IMR-90 (cell line): ENCODE data around the gene OR6J1. TPM values are rescaled to one million over a fixed set of nuclear protein-coding genes. Genes with fewer than 3 reads are reported as not detected.

ENCODE experiments used
- ATAC-seq: fragments of 200-7000 bp; cut with Tn5 transposase; 2 replicates; pipeline ENCODE4 v1.9.1; 2020; ENCODE audit warnings: low read depth, mild to moderate bottlenecking, moderate library complexity
- BruUV-seq: library from RNA; stranded (reverse); fragments of 400-500 nt; replicated peaks from 2 replicates; lab custom pipeline; 2021; lab: Mats Ljungman, UMichigan
- CTCF ChIA-PET: fragments of 300-600 bp; formaldehyde crosslinking; extraction: SDS; loops from one replicate; lab custom pipeline; 2021; ENCODE audit warnings: antibody characterized with exemption; lab: Yijun Ruan, JAX
- POLR2A ChIA-PET: fragments of 300-600 bp; sonication (Branson Sonifier 250); formaldehyde crosslinking; loops from one replicate; lab custom pipeline; 2022; ENCODE audit warnings: antibody characterized with exemption; ENCODE audit not compliant: unreplicated experiment; lab: Charles Lee
- DNase-seq: peaks from one replicate; pipeline ENCODE4 v3.0.0; 2013
- H2AFZ ChIP-seq: replicated peaks from 2 replicates; pipeline ENCODE3; 2013; ENCODE audit warnings: low read length, mild to moderate bottlenecking; ENCODE audit not compliant: poor library complexity
- H2AK5ac ChIP-seq: 2 replicates; pipeline ENCODE4 v1.6.1; 2013; ENCODE audit warnings: low read depth, low read length, inconsistent platforms
- H2AK9ac ChIP-seq: replicated peaks from 2 replicates; pipeline ENCODE3; 2013; ENCODE audit warnings: mild to moderate bottlenecking, low read depth, low read length, moderate library complexity; ENCODE audit not compliant: poor library complexity
- H2BK120ac ChIP-seq: 2 replicates; pipeline ENCODE4 v1.6.1; 2013; ENCODE audit warnings: low read depth, low read length, inconsistent platforms
- H2BK15ac ChIP-seq: 3 replicates; pipeline ENCODE4 v1.6.1; 2013; ENCODE audit warnings: low read depth, low read length, inconsistent platforms
- H2BK20ac ChIP-seq: 2 replicates; pipeline ENCODE4 v1.6.1; 2013; ENCODE audit warnings: low read depth, mild to moderate bottlenecking, inconsistent platforms, low read length, moderate library complexity
- H2BK5ac ChIP-seq: 2 replicates; pipeline ENCODE4 v1.6.1; 2013; ENCODE audit warnings: mild to moderate bottlenecking, low read depth, low read length, inconsistent platforms; ENCODE audit not compliant: poor library complexity, severe bottlenecking
- H3K14ac ChIP-seq: replicated peaks from 2 replicates; pipeline ENCODE4 v1.6.1; 2013; ENCODE audit warnings: low read depth, low read length, inconsistent platforms
- H3K18ac ChIP-seq: 2 replicates; pipeline ENCODE4 v1.6.1; 2013; ENCODE audit warnings: low read depth, low read length, control low read depth
- H3K23ac ChIP-seq: 2 replicates; pipeline ENCODE4 v1.6.1; 2013; ENCODE audit warnings: low read depth, low read length, inconsistent platforms
- H3K27ac ChIP-seq: 2 replicates; pipeline ENCODE4 v1.5.1; 2013; ENCODE audit warnings: mild to moderate bottlenecking, control low read depth, low read length; ENCODE audit not compliant: insufficient read depth
- H3K27me3 ChIP-seq: 2 replicates; pipeline ENCODE4 v1.6.1; 2013; ENCODE audit warnings: low read length; ENCODE audit not compliant: control insufficient read depth, insufficient read depth
- H3K36me3 ChIP-seq: 2 replicates; pipeline ENCODE4 v1.6.1; 2013; ENCODE audit warnings: low read length, mixed read lengths; ENCODE audit not compliant: control insufficient read depth, insufficient read depth
- H3K4ac ChIP-seq: 2 replicates; pipeline ENCODE4 v1.6.1; 2013; ENCODE audit warnings: low read depth, low read length, inconsistent platforms
- H3K4me1 ChIP-seq: 2 replicates; pipeline ENCODE4 v1.6.1; 2013; ENCODE audit warnings: low read length, mixed read lengths; ENCODE audit not compliant: control insufficient read depth, insufficient read depth
- H3K4me2 ChIP-seq: 2 replicates; pipeline ENCODE4 v1.6.1; 2013; ENCODE audit warnings: low read depth, mild to moderate bottlenecking, control low read depth, low read length, moderate library complexity
- H3K4me3 ChIP-seq: 2 replicates; pipeline ENCODE4 v1.5.1; 2013; ENCODE audit warnings: low read depth, mild to moderate bottlenecking, control low read depth, low read length, moderate library complexity; ENCODE audit not compliant: insufficient read depth
- H3K56ac ChIP-seq: 2 replicates; pipeline ENCODE4 v1.6.1; 2013; ENCODE audit warnings: low read length, inconsistent platforms; ENCODE audit not compliant: insufficient read depth; ENCODE audit errors: extremely low read depth
- H3K79me1 ChIP-seq, 2 experiments: 2 replicates each; pipeline ENCODE4 v1.6.1; 2013; ENCODE audit warnings: low read length in 2 of 2, inconsistent platforms in 1 of 2, low read depth in 1 of 2
- H3K9ac ChIP-seq: 2 replicates; pipeline ENCODE4 v1.6.1; 2013; ENCODE audit warnings: low read depth, low read length, control low read depth
- H3K9me1 ChIP-seq: 2 replicates; pipeline ENCODE4 v1.6.1; 2013; ENCODE audit warnings: low read length, inconsistent platforms; ENCODE audit not compliant: insufficient read depth
- H3K9me3 ChIP-seq: 2 replicates; pipeline ENCODE4 v1.6.1; 2013; ENCODE audit warnings: low read length; ENCODE audit not compliant: control insufficient read depth, insufficient read depth
- H4K20me1 ChIP-seq: 2 replicates; pipeline ENCODE4 v1.6.1; 2013; ENCODE audit warnings: low read length, inconsistent platforms; ENCODE audit not compliant: insufficient read depth
- H4K5ac ChIP-seq: 2 replicates; pipeline ENCODE4 v1.6.1; 2013; ENCODE audit warnings: mild to moderate bottlenecking, low read depth, low read length, control low read depth
- H4K8ac ChIP-seq, 2 experiments: 2 replicates each; pipeline ENCODE4 v1.6.1; 2013; ENCODE audit warnings: low read depth in 2 of 2, low read length in 2 of 2, control low read depth in 1 of 2, inconsistent platforms in 1 of 2
- H4K91ac ChIP-seq: 2 replicates; pipeline ENCODE4 v1.6.1; 2013; ENCODE audit warnings: low read depth, low read length, inconsistent platforms; ENCODE audit not compliant: insufficient read depth
- BHLHE40 ChIP-seq: fragments of 150-350 bp; IDR thresholded peaks from 2 replicates; pipeline ENCODE4 v1.6.1; 2016; ENCODE audit warnings: mild to moderate bottlenecking, low read depth, low read length
- CEBPB ChIP-seq: IDR thresholded peaks from 2 replicates; pipeline ENCODE4 v1.6.1; 2012; ENCODE audit warnings: low read depth, low read length, improper control_type of control experiment
- CHD1 ChIP-seq: IDR thresholded peaks from 2 replicates; pipeline ENCODE4 v1.6.1; 2012; ENCODE audit warnings: low read depth, low read length, improper control_type of control experiment
- FOS ChIP-seq: fragments of 150-350 bp; IDR thresholded peaks from 2 replicates; pipeline ENCODE4 v1.6.1; 2016; ENCODE audit warnings: low read depth, low read length
- MAFK ChIP-seq: IDR thresholded peaks from 2 replicates; pipeline ENCODE4 v1.6.1; 2012; ENCODE audit warnings: low read depth, low read length, improper control_type of control experiment
- MAZ ChIP-seq: IDR thresholded peaks from 2 replicates; pipeline ENCODE4 v1.6.1; 2012; ENCODE audit warnings: low read depth, mild to moderate bottlenecking, low read length, improper control_type of control experiment, moderate library complexity, borderline replicate concordance
- MXI1 ChIP-seq: IDR thresholded peaks from 2 replicates; pipeline ENCODE4 v1.6.1; 2012; ENCODE audit warnings: low read depth, mild to moderate bottlenecking, low read length, moderate library complexity, borderline replicate concordance
- POLR2A ChIP-seq: IDR thresholded peaks from 2 replicates; pipeline ENCODE4 v1.6.1; 2012; ENCODE audit warnings: mild to moderate bottlenecking, low read depth, low read length
- RCOR1 ChIP-seq: IDR thresholded peaks from 2 replicates; pipeline ENCODE4 v1.6.1; 2012; ENCODE audit warnings: mild to moderate bottlenecking, low read length, improper control_type of control experiment; ENCODE audit not compliant: insufficient replicate concordance
- RFX5 ChIP-seq: IDR thresholded peaks from 2 replicates; pipeline ENCODE4 v1.8.0; 2012; ENCODE audit warnings: low read depth, mild to moderate bottlenecking, low read length, moderate library complexity
- WGBS, 2 experiments: methylation state at CpG; one replicate each; pipeline versions ENCODE4 v1.1.5 to v1.1.7; 2013; ENCODE audit warnings: missing lambda C conversion rate in 2 of 2; ENCODE audit not compliant: insufficient read length in 1 of 2; ENCODE audit errors: extremely low coverage in 2 of 2; 5-methylcytosine and 5-hydroxymethylcytosine counted together
- dilution Hi-C: fragments of 300-500 bp; cut with HindIII; formaldehyde crosslinking; loops from one replicate; pipeline ENCODE4 v1.14.3; 2018; ENCODE audit warnings: low sequenced_read_pairs; ENCODE audit not compliant: unreplicated experiment
- in situ Hi-C: fragments of 300-500 bp; cut with MboI; formaldehyde crosslinking; loops from 3 replicates; pipeline ENCODE4 v1.14.3; 2019; ENCODE audit warnings: low sequenced_read_pairs, inconsistent platforms, mixed read lengths
- intact Hi-C: fragments of 100-400 bp; cut with micrococcal nuclease; formaldehyde crosslinking; loops from 2 replicates; pipeline ENCODE4 v1.10.0; 2022
- polyA plus RNA-seq, 3 experiments: library from polyadenylated mRNA; depleted of rRNA; stranded (reverse); fragments of >200 nt; gene quantifications; 2 replicates each; pipeline ENCODE4 v1.2.3, GENCODE V29; 2012; ENCODE audit warnings: low replicate concordance in 1 of 3
- total RNA-seq: library from RNA; depleted of rRNA; stranded (reverse); fragments of >200 nt; gene quantifications from 2 replicates; pipeline ENCODE4 v1.2.3, GENCODE V29; 2012
- TF ChIP-seq, protein P1 (sequence below): fragments of 150-350 bp; IDR thresholded peaks from 2 replicates; pipeline ENCODE4 v1.6.1; 2017; ENCODE audit warnings: mild to moderate bottlenecking, antibody characterized with exemption, low read length, low read depth
- TF ChIP-seq, protein P2 (sequence below): conservative IDR thresholded peaks from 2 replicates; pipeline ENCODE4 v1.5.1; 2012; ENCODE audit warnings: mild to moderate bottlenecking, low read depth, low read length, improper control_type of control experiment
- TF ChIP-seq, protein P3 (sequence below): fragments of 150-350 bp; IDR thresholded peaks from 2 replicates; pipeline ENCODE4 v1.6.1; 2016; ENCODE audit warnings: low read depth, mild to moderate bottlenecking, low read length, moderate library complexity, borderline replicate concordance

OR6J1 gene
- total and polyA plus RNA-seq, 2 of the 4 experiments (the other 2 are of a cell fraction): not detected

DNA sequence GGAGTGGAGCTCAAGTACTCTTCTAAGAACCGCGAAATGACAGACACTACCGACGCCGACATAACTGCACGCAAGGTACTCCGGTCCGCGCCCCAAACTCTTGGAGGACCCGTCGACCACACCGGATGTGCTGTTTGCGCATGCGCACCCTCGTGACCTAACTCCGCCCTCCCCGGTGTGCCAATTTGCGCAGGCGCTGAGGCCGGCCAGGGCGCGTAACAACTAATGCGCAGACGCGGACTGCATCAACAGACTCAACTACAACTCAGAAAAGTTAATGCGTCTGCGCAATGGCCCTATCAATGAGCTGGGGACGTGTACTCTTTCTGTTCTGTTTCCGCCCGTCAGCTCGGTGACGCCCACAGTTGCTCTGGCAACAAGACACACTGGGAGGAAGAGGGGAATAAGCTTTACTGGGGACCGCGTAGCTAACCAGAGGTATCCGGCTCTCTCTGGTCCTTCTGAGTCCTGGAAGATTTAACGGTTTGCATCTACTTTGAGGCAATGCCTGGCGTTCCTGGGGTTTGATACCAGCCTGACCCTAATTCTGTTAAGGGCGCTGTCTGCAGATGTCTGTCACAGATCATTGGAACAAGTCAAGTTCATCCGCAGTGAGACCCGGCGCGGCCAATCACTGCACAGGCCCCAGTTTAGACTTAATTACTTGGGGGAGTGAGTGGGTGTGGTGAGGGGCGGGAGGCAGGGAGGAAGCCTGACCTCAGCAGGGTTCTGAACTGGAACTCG is 54.9 kb downstream of the OR6J1 start, which contains the start of gene DAD1:
TSS of gene DAD1 (minus strand) at position 129 of the 744 bp plus-strand sequence. CDS start at position 62, 67 bp downstream.
- dilution Hi-C loops: no loop called here
- TF ChIP-seq MAZ (peak; percentile 10; the same call in 1 of the 2 replicates), POLR2A (peak; percentile 97), MXI1 (peak; percentile 24), RFX5 (no peak), RCOR1 (no peak), CHD1 (no peak), FOS (no peak), MAFK (no peak; the same call in 1 of the 2 replicates), CEBPB (no peak), BHLHE40 (no peak)
- TF ChIP-seq, protein P1, sequence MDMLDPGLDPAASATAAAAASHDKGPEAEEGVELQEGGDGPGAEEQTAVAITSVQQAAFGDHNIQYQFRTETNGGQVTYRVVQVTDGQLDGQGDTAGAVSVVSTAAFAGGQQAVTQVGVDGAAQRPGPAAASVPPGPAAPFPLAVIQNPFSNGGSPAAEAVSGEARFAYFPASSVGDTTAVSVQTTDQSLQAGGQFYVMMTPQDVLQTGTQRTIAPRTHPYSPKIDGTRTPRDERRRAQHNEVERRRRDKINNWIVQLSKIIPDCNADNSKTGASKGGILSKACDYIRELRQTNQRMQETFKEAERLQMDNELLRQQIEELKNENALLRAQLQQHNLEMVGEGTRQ: peak; percentile 84
- TF ChIP-seq, protein P2, sequence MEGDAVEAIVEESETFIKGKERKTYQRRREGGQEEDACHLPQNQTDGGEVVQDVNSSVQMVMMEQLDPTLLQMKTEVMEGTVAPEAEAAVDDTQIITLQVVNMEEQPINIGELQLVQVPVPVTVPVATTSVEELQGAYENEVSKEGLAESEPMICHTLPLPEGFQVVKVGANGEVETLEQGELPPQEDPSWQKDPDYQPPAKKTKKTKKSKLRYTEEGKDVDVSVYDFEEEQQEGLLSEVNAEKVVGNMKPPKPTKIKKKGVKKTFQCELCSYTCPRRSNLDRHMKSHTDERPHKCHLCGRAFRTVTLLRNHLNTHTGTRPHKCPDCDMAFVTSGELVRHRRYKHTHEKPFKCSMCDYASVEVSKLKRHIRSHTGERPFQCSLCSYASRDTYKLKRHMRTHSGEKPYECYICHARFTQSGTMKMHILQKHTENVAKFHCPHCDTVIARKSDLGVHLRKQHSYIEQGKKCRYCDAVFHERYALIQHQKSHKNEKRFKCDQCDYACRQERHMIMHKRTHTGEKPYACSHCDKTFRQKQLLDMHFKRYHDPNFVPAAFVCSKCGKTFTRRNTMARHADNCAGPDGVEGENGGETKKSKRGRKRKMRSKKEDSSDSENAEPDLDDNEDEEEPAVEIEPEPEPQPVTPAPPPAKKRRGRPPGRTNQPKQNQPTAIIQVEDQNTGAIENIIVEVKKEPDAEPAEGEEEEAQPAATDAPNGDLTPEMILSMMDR: no peak
- TF ChIP-seq, protein P3, sequence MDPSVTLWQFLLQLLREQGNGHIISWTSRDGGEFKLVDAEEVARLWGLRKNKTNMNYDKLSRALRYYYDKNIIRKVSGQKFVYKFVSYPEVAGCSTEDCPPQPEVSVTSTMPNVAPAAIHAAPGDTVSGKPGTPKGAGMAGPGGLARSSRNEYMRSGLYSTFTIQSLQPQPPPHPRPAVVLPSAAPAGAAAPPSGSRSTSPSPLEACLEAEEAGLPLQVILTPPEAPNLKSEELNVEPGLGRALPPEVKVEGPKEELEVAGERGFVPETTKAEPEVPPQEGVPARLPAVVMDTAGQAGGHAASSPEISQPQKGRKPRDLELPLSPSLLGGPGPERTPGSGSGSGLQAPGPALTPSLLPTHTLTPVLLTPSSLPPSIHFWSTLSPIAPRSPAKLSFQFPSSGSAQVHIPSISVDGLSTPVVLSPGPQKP: no peak

More for the DNA sequence above, 54.9 kb downstream of the OR6J1 start, which contains the start of gene DAD1:
- H4K20me1 ChIP-seq: peaks cover 3% of the 10 kb centered on the region
- CTCF ChIA-PET: interaction anchor here (1.5 to 2.6 kb wide), 4 partner anchors 9 to 64 kb away, joined by 4 to 14 read pairs (median 8); partner anchors contain the start of gene ABHD4
- H2AK9ac ChIP-seq: peak within 1 kb of the TSS; percentile 97
- peak within 1 kb of the TSS; percentile 89 for H3K9ac ChIP-seq
- H3K23ac ChIP-seq: peak within 1 kb of the TSS; percentile 97; the same call in 1 of the 2 replicates
- peaks cover under 1% of the 10 kb centered on the region for H3K36me3 ChIP-seq
- in situ Hi-C loops: loop anchor here (10.0 kb wide), 1 partner anchor 256 kb away; no protein-coding TSS in a partner anchor
- 0 out of 2 replicates have a peak within 1 kb of the TSS, but pooled peaks have one; percentile 21 for H2BK20ac ChIP-seq
- H4K91ac ChIP-seq: peak within 1 kb of the TSS; percentile 87
- 0% methylated on average over 22 of the region's 44 CpGs; no CpG with 5 or more reads in 1 of the 2 experiments for WGBS, 2 experiments
- peak within 1 kb of the TSS; percentile 63 for H3K4me3 ChIP-seq
- peak within 1 kb of the TSS; percentile 61 for H2BK5ac ChIP-seq
- peaks cover 4 to 29% of the 10 kb centered on the region in 2 experiments; a peak in 2 of 4 replicates for H3K79me1 ChIP-seq
- ATAC-seq (peak; percentile 95), DNase-seq (peak; percentile 100)
- peaks cover 3% of the 10 kb centered on the region for H3K4me1 ChIP-seq
- H2BK15ac ChIP-seq: peak within 1 kb of the TSS; percentile 20; the same call in 2 of the 3 replicates
- H3K4me2 ChIP-seq: peak within 1 kb of the TSS; percentile 85
- peak within 1 kb of the TSS; percentile 75 for H4K5ac ChIP-seq
- H4K8ac ChIP-seq: peak within 1 kb of the TSS; percentile 75 to 95
- H2AFZ ChIP-seq: peak within 1 kb of the TSS; percentile 96
- H3K4ac ChIP-seq: peak within 1 kb of the TSS; percentile 90
- peak within 1 kb of the TSS; percentile 72 for H2BK120ac ChIP-seq
- peaks cover under 1% of the 10 kb centered on the region for H3K9me1 ChIP-seq
- H3K9me3 ChIP-seq: no peaks in the 10 kb centered on the region
- H3K27me3 ChIP-seq: no peaks in the 10 kb centered on the region; the same call in 1 of the 2 replicates
- POLR2A ChIA-PET: interaction anchor here (0.9 to 1.1 kb wide), 3 partner anchors 10 to 393 kb away, joined by 3 to 6 read pairs (median 5); partner anchors contain the start of genes AJUBA and OXA1L
- intact Hi-C loops: no loop called here
- peak within 1 kb of the TSS; percentile 33 for H3K18ac ChIP-seq
- peak within 1 kb of the TSS; percentile 99 for H3K14ac ChIP-seq
- BruUV-seq: no TSS peak
- H3K27ac ChIP-seq: peak within 1 kb of the TSS; percentile 75
- peak within 1 kb of the TSS; percentile 88 for H3K56ac ChIP-seq
- peak within 1 kb of the TSS; percentile 89 for H2AK5ac ChIP-seq
